Mucosa of descending colon (tissue), 3 donors: Measurements from ENCODE around the gene PARM1. TPM values are rescaled to one million over a fixed set of nuclear protein-coding genes. Genes with fewer than 3 reads are reported as not detected.
"Not testable (repeated sequence)": the region's sequence is repeated elsewhere in the genome, so short reads cannot be mapped to it uniquely, and the experiment has no call there.

Source experiments
- ATAC-seq: fragments of 200-7000 bp; cut with Tn5 transposase; one replicate; pipeline ENCODE4 v1.9.1; 2020; ENCODE audit warnings: mild to moderate bottlenecking, moderate library complexity
- DNase-seq, 3 donors: peaks; one replicate each; pipeline ENCODE4 v3.0.0-alpha.2; 2020
- H3K36me3 ChIP-seq: fragments of 200-600 bp; one replicate; pipeline ENCODE4 v1.8.0; 2021; ENCODE audit warnings: low read depth, mild to moderate bottlenecking
- H3K4me1 ChIP-seq: fragments of 200-600 bp; one replicate; pipeline ENCODE4 v1.8.0; 2021; ENCODE audit warnings: low read depth, mild to moderate bottlenecking
- H3K4me3 ChIP-seq: fragments of 200-600 bp; one replicate; pipeline ENCODE4 v1.8.0; 2021; ENCODE audit warnings: mild to moderate bottlenecking
- H3K9me3 ChIP-seq: fragments of 200-600 bp; one replicate; pipeline ENCODE4 v1.8.0; 2021; ENCODE audit warnings: mild to moderate bottlenecking
- CTCF ChIP-seq: fragments of 200-600 bp; IDR thresholded peaks from one replicate; pipeline ENCODE4 v1.8.0; 2022; ENCODE audit warnings: antibody characterized with exemption, mild to moderate bottlenecking
- intact Hi-C, 2 donors: fragments of 100-400 bp; cut with DNase I in 1 of 2; cut with micrococcal nuclease in 1 of 2; formaldehyde crosslinking; loops; one replicate each; pipeline versions ENCODE4 v1.11.0 to v1.11.1; 2022; cut with DNase I, micrococcal nuclease
- total RNA-seq, 3 donors: library from RNA; stranded (reverse); fragmentation: NEBNext Ultra II Directional in 2 of 3; extraction: Animal tissue kit (Norgen Biotek cat#: 25700) in 2 of 3; gene quantifications; one replicate each; pipeline versions ENCODE4 v1.2.1 to v1.2.4, GENCODE V29; 2021 to 2023
- donor health status: DM: no; HTN: no; CAD: no; lungs with moderate emphysema.
- donor health status: DM: no; HTN: no; CAD: no.
- donor health status: DM: no; HTN: yes; CAD: no.

Gene PARM1
- total RNA-seq, 3 donors from 2014 or later, result 120 to 286 (median 209) TPM

- intact Hi-C loops, result no loop called here
- no peak for TF ChIP-seq CTCF
- DNase-seq (no peak), ATAC-seq (peak; percentile 15)
- H3K4me1 ChIP-seq, result no peaks in the 10 kb centered on the region
- H3K36me3 ChIP-seq, result no peaks in the 10 kb centered on the region
- no peak overlapping the region for H3K4me3 ChIP-seq
- peaks cover 2% of the 10 kb centered on the region for H3K9me3 ChIP-seq
Measured at GRCh38 chr4:74983253-74983635, 50.3 kb downstream of the PARM1 start.

- no peak for TF ChIP-seq CTCF
- DNase-seq, result no peak
- Histone ChIP-seq H3K36me3 (no peaks in the 10 kb centered on the region), H3K4me1 (no peaks in the 10 kb centered on the region), H3K9me3 (no peaks in the 10 kb centered on the region), H3K4me3 (no peak overlapping the region)
- intact Hi-C loops, result no loop called here
- no peak for ATAC-seq
Measured at GRCh38 chr4:74990276-74990875, 57.5 kb downstream of the PARM1 start.

- H3K4me1 ChIP-seq, H3K4me3 ChIP-seq, H3K9me3 ChIP-seq, ATAC-seq, intact Hi-C loops, DNase-seq, H3K36me3 ChIP-seq: not testable (repeated sequence)
Measured at GRCh38 chr4:74994436-74994835, 61.5 kb downstream of the PARM1 start.

- no peak for DNase-seq
- Histone ChIP-seq H3K9me3 (no peaks in the 10 kb centered on the region), H3K4me3 (no peak overlapping the region), H3K36me3 (no peaks in the 10 kb centered on the region), H3K4me1 (no peaks in the 10 kb centered on the region)
- peak; percentile 51 for ATAC-seq
- intact Hi-C loops, result no loop called here
- no peak for TF ChIP-seq CTCF
Measured at GRCh38 chr4:74996996-74997395, 64.1 kb downstream of the PARM1 start.

- no peak for TF ChIP-seq CTCF
- intact Hi-C loops, result no loop called here
- DNase-seq, result no peak
- ATAC-seq, result no peak
- Histone ChIP-seq H3K4me3 (no peak overlapping the region), H3K4me1 (no peaks in the 10 kb centered on the region), H3K9me3 (no peaks in the 10 kb centered on the region), H3K36me3 (no peaks in the 10 kb centered on the region)
Measured at GRCh38 chr4:74997948-74998729, 65.2 kb downstream of the PARM1 start.

GRCh38 chr4:74999714-75000309, 66.9 kb downstream of the PARM1 start:
- ATAC-seq (no peak), DNase-seq (no peak)
- Histone ChIP-seq H3K36me3 (no peaks in the 10 kb centered on the region), H3K4me1 (no peaks in the 10 kb centered on the region), H3K4me3 (no peak overlapping the region), H3K9me3 (no peaks in the 10 kb centered on the region)
- TF ChIP-seq CTCF, result no peak
- intact Hi-C loops, result no loop called here
